Glomerular visceral epithelial cell (primary cell): ENCODE results near the gene SGCA.

ENCODE experiments used
- DNase-seq: peaks from one replicate; pipeline ENCODE4 v3.0.0-alpha.2; 2016; ENCODE audit errors: extremely low spot score

Gene SGCA

GRCh38 chr17:50134206-50135110, 31.3 kb upstream of the SGCA start:
- no peak for DNase-seq

DNA sequence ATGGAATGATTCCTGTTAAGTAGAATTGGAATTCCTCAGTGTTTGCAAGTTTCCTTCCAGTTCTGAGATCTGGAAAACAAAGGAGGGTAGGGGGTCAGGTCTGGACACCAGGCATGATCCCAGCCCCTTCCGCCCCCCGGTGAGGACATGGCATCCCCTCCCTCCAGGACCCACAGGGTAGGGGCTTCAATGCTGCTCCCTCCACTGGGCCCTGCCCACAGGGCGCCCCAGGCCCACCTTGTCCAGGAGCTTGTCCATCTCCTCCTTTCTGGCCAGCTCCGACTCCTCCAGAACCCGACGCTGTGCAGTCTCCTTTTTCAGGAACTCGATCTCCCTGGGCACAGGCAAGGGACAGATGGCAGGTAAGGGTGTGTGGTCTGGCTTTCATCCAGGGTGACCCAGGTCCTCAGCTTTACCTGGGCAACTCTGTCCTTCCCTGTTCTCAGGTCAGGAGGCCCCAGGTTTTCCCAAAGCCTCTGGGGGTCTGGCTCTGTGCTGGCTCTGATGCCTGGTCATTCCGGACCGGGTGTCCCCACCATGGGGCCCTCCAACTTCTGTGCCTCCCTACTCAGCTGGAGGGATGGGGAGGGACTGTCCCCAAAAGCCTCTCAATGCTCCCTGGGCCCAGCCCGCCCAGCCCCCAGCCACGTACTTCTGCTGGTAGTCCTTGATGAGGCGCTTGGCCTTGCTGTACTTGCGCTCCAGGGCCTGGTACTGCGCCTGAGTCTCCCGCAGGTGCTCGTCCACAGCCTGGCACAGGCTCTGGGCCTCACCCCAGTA, 30.3 kb upstream of the SGCA start:
- DNase-seq, result no peak

DNA sequence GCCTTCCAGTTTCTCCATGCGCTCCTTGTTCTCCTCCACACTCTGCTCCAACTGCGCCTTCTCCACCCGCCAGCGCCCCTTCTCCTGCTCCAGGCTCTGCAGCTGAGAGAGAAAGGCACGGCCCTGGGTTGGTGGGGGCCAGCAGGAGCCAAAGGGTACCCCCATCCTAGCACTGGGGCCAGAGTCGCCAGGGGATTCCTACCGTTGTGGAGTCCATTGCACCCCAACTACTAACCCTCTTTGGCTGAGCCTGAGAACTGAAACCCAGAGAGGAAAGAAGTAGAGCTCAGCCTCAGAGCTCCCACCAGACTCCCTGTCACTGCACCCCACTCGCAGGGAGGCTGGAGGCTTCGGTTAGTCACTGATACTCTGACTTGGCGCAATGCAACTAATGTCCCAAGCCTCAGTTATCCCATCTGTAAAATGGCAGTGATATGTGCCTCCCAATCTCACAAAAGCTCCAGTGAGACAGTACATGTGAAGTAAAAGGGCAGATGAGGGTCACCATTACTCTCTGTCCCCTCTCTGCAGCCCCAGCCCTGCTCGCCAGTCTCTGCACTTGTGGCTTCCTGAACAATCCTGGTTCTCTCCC, 29.6 kb upstream of the SGCA start:
- DNase-seq, result no peak

- DNase-seq, result no peak
Observed at GRCh38 chr17:50137042-50137441, 28.8 kb upstream of the SGCA start.

DNA sequence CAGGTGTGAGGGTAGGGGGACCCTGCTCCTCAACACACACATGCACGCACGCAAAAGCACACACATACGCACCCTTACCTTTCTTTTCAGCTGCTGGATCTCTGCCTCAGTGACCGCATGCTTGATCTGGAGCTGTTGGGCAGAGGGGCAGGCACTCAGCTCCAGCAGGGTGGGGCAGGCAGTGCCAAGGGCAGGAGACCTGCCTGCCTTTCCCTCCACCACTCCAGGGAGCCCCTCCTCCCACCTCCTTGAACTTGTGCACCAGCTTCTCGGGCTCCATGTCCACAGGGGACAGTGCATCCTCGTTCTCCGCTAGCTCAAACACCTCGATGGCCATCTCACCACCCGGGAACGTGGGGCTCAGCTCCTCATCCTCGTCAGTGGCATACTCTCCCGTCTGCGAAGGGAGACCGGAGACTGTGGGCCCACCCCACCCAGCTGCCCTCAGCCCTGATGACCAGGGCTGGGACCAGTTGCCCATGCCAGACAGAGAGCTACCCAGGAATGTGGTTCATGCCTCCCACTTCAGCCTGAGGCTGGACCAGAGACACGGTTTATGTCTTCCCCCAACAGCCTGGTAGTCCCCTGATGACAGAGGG, 26.5 kb upstream of the SGCA start:
- no peak for DNase-seq

GRCh38 chr17:50139950-50140885, 25.6 kb upstream of the SGCA start:
- peak; percentile 70 for DNase-seq

- no peak for DNase-seq
Observed at GRCh38 chr17:50141026-50141744, 24.6 kb upstream of the SGCA start.

- no peak for DNase-seq
Observed at GRCh38 chr17:50141745-50142110, 24.1 kb upstream of the SGCA start.

DNA sequence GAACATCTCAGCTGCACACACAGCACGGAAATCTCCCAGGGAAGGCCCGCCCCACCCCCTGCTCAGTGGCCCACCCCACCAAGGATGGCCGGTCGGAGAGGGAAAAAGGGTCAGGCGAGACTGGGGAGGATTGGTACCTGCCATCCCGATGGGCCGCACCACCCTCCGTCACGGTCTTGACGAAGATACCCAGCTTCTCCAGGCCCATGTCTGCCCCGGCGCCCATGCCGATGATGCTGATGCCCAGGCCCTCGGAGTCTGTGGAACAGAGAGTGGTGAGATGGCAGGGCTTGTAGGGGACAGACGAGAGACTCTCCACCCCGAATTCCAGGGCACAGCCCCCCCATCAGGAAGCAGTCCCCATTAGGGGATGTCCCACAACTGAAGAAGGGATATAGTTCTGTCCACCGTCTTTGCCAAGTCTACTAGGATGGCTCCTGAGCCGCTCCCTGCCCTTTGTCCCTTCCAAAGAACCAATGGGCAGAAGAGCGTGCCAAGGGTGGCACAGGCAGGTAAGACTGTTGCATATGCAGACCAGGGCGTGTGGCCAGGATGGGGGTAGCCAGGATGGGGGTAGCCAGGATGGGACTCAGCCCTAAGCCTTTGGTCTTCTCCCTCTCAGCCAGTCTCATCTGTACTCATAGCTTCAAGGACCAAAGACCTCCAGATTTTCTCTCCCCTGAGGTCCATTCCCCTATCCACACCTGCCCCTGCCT, 22.2 kb upstream of the SGCA start:
- no peak for DNase-seq

GRCh38 chr17:50144355-50144754, 21.4 kb upstream of the SGCA start:
- DNase-seq, result no peak

GRCh38 chr17:50144845-50145531, 20.8 kb upstream of the SGCA start:
- DNase-seq, result no peak

- DNase-seq, result no peak
Observed at GRCh38 chr17:50145532-50146229, 20.1 kb upstream of the SGCA start.

DNA sequence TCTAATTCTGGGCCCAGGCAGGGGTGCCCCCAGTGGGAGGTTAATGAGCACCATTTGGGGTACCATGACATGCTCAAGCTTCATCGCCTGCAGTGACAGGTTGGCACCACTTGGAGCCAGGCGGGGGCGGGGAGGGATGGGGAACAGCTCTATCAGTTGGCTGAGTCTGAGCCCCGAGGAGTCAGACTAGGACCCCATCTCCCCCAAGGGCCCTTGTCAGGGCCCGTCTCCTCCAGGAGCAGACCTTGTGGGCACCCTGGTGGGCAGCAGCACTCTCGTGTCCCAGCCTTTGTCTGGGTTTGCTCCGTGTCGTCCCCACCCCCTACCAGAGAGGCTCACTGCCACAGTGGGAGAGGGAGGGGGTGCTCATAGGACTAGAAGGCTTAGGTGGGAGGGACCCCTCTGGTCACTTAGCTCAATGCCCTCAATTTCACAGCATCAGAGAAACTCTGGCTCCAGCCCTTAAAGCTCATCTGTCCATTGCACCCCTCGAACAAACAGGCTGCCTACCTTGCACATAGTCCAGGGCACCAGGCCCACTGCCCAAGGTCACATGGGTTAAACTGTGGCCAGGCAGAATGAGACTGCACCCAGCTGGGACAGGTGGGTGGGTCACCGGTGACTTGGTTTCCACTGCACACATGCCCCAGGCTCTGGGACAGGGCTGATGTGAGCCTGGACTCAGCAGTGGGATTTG, 19.4 kb upstream of the SGCA start:
- no peak for DNase-seq

DNA sequence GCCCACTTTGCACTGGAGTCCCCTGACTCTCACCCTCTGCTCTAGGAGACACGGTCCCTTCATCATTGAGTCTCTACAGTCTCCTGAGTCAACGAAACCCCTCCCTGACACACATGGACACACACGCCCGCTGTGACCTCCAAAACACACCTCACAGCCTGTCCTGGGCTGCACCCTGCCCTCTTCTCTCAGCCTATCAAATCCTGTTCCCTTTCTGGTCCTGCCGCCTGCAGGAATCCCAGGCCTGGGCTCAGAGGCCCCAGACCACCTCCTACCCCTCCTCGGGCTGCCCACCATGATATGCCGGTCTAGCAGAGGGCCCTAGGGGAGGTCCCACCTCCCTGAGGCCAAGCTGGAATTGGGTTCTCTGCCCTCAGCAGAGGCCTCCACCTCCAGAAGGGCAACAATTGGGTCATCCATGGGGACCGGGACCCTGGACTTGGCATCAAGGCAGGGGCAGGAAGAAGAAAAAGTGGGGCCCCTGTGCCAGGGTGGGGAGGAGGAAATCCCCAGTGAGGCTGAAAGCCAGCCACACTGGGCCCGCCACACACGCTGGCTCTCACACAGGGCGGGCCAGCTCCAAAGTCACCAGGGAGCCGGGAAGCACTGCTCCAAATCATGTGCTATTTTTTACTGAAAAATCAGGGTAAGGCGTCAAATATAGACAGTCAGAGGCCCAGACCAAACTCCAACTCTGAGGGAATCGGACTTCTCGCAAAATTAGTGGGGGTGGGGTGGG, 18.7 kb upstream of the SGCA start:
- no peak for DNase-seq

DNA sequence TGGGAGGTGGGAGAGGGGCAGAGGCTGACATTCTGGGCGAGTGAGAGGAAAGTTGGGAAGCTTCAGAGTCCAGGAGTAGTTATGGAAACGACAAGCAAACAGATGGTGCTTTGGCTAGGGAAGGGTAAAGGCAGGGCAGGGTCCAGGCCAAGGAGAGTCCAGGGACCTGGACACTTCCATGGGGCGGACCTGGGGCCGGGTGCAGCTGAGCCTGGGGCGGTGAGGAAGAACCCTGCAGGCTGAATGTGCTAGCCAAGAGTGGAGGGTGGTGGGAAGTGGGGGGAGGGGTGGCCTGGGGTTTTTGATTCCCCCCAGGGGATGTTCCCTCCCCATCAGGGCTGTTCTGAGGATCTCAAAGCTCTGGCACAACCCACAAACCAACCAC, 18.0 kb upstream of the SGCA start:
- DNase-seq, result no peak

DNA sequence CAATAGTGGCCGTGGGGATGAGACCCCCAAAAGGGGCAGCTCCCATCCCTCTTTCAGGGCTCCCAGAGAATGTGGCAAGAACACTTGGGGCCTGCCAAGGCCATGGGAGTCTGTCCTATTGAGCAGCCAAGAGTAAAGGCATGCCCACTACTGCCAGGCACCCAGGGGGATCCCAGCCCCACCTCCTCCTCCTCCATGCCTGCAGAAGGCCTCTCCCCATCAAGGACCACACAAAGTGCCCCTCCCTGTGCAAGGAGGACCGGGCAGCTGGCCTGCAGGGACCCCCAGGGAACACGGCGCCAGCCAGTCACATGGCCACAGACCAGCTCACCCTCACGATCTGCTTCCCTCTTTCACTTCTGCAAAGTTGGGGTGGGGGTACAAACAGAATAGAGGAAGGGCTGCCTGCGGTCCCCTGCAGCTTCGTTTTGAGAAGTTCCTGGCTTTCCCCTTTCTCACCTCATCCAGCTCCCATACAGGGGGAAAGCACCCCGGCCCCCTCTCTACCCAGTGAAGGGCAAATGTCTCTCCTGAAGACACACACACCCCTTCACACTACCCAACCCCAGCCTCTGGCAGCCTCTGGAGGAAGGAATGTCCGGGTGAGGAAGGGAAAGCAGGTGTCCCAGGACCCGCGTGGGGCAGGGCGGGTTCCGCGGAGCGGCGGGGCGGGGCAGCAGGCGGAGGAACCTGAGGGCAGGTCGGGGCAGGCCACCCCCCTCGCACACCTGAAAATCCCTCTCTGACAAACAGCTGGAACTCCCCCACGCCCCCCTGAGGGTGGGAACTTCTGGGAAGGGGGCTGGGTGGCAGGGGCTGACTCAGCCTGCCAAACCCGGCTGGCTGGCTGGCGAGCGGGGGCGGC, 17.3 kb upstream of the SGCA start:
- peak; percentile 67 for DNase-seq

DNA sequence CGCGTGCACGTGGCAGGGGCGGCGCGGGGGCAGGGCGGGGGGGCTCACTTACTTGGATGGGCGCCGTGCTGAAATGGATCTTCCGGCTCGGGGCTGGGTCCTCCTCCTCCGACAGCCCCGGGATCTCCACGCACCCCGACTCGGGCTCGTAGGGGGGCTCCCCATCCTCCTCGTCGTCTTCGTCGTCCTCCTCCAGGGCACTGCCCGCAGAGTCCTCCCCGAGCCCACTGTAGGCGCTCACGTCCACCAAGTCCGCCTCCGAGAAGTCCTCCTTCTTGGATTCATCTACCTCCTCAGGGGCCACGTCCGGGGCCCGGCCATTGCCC, 16.8 kb upstream of the SGCA start:
- DNase-seq, result no peak
